Trophoblast cell (in vitro differentiated cells and primary cell): ENCODE measurements around the gene HABP4.

Source experiments
- DNase-seq, 2 donors: peaks; one replicate each; pipeline ENCODE4 v3.0.0-alpha.2; 2016
- H2AFZ ChIP-seq: 2 replicates; pipeline ENCODE4 v1.6.1; 2013; ENCODE audit warnings: low read length, moderate library complexity, mild to moderate bottlenecking; ENCODE audit not compliant: insufficient read depth, poor library complexity
- H2AK5ac ChIP-seq: 2 replicates; pipeline ENCODE4 v1.6.1; 2013; ENCODE audit warnings: mild to moderate bottlenecking, low read length
- H2BK120ac ChIP-seq: 2 replicates; pipeline ENCODE4 v1.6.1; 2013; ENCODE audit warnings: low read length, mild to moderate bottlenecking, moderate library complexity; ENCODE audit not compliant: insufficient read depth, poor library complexity
- H2BK12ac ChIP-seq: 2 replicates; pipeline ENCODE4 v1.6.1; 2013; ENCODE audit warnings: mild to moderate bottlenecking, low read length, moderate library complexity
- H2BK5ac ChIP-seq: 2 replicates; pipeline ENCODE4 v1.6.1; 2013; ENCODE audit warnings: low read length, low read depth, moderate library complexity, mild to moderate bottlenecking; ENCODE audit not compliant: poor library complexity
- H3K14ac ChIP-seq: 2 replicates; pipeline ENCODE4 v1.6.1; 2013; ENCODE audit warnings: mild to moderate bottlenecking, low read length
- H3K18ac ChIP-seq: 2 replicates; pipeline ENCODE4 v1.6.1; 2013; ENCODE audit warnings: mild to moderate bottlenecking, low read length
- H3K23ac ChIP-seq: 2 replicates; pipeline ENCODE4 v1.6.1; 2013; ENCODE audit warnings: low read length
- H3K27ac ChIP-seq: 2 replicates; pipeline ENCODE4 v1.5.1; 2013; ENCODE audit warnings: low read depth, mild to moderate bottlenecking, inconsistent platforms, low read length, moderate library complexity
- H3K27me3 ChIP-seq: 2 replicates; pipeline ENCODE4 v1.6.1; 2013; ENCODE audit warnings: inconsistent platforms, mild to moderate bottlenecking, low read length, moderate library complexity; ENCODE audit not compliant: insufficient read depth
- H3K36me3 ChIP-seq, 2 experiments: 1 replicate in 1 of 2; 2 replicates in 1 of 2; pipeline ENCODE4 v1.6.1; 2013; ENCODE audit warnings: low read length in 2 of 2, mild to moderate bottlenecking in 2 of 2, moderate library complexity in 1 of 2; ENCODE audit not compliant: insufficient read depth in 2 of 2, control insufficient read depth in 1 of 2
- H3K4ac ChIP-seq: 2 replicates; pipeline ENCODE4 v1.6.1; 2013; ENCODE audit warnings: low read depth, mild to moderate bottlenecking, low read length, moderate library complexity
- H3K4me1 ChIP-seq, 2 experiments: 1 replicate in 1 of 2; 2 replicates in 1 of 2; pipeline ENCODE4 v1.6.1; 2013; ENCODE audit warnings: low read length in 2 of 2, mild to moderate bottlenecking in 2 of 2, moderate library complexity in 1 of 2; ENCODE audit not compliant: insufficient read depth in 2 of 2, control insufficient read depth in 1 of 2
- H3K4me2 ChIP-seq: 2 replicates; pipeline ENCODE4 v1.6.1; 2013; ENCODE audit warnings: inconsistent platforms, mild to moderate bottlenecking, low read length, moderate library complexity
- H3K4me3 ChIP-seq: 2 replicates; pipeline ENCODE4 v1.5.1; 2013; ENCODE audit warnings: mild to moderate bottlenecking, low read depth, low read length, inconsistent platforms
- H3K79me1 ChIP-seq: one replicate; pipeline ENCODE4 v1.6.1; 2013; ENCODE audit warnings: low read length
- H3K79me2 ChIP-seq: 2 replicates; pipeline ENCODE4 v1.6.1; 2013; ENCODE audit warnings: low read length, mild to moderate bottlenecking; ENCODE audit not compliant: control insufficient read depth, insufficient read depth, poor library complexity
- H3K9ac ChIP-seq: 2 replicates; pipeline ENCODE4 v1.6.1; 2013; ENCODE audit warnings: mild to moderate bottlenecking, low read length
- H3K9me3 ChIP-seq: 2 replicates; pipeline ENCODE4 v1.6.1; 2013; ENCODE audit warnings: low read depth, mild to moderate bottlenecking, control low read depth, inconsistent platforms, low read length; ENCODE audit not compliant: insufficient read depth
- H4K12ac ChIP-seq: 2 replicates; pipeline ENCODE4 v1.6.1; 2013; ENCODE audit warnings: low read depth, mild to moderate bottlenecking, low read length, moderate library complexity
- H4K8ac ChIP-seq: 2 replicates; pipeline ENCODE4 v1.6.1; 2013; ENCODE audit warnings: low read depth, mild to moderate bottlenecking, low read length, moderate library complexity
- H4K91ac ChIP-seq: one replicate; pipeline ENCODE4 v1.6.1; 2013; ENCODE audit warnings: low read depth, mild to moderate bottlenecking, low read length, moderate library complexity
- WGBS: extraction: QIAGEN DNeasy Blood & Tissue Kit; methylation state at CpG from one replicate; pipeline ENCODE4 v1.1.7; 2013; ENCODE audit warnings: missing lambda C conversion rate; ENCODE audit not compliant: insufficient read length, insufficient coverage; ENCODE audit errors: extremely low coverage; 5-methylcytosine and 5-hydroxymethylcytosine counted together

The HABP4 gene

GRCh38 chr9:96523374-96523773, 73.4 kb downstream of the HABP4 start:
- H3K9me3 ChIP-seq = no peaks in the 10 kb centered on the region
- no peak overlapping the region for H2AK5ac ChIP-seq
- H3K79me2 ChIP-seq = no peaks in the 10 kb centered on the region
- no peak overlapping the region for H3K23ac ChIP-seq
- H3K79me1 ChIP-seq = no peaks in the 10 kb centered on the region
- H4K91ac ChIP-seq = no peak overlapping the region
- no peak overlapping the region for H3K4ac ChIP-seq
- no peak overlapping the region for H3K14ac ChIP-seq
- H3K4me3 ChIP-seq = peak overlapping the region; percentile 30
- no peak overlapping the region for H3K4me2 ChIP-seq
- H2BK120ac ChIP-seq = no peak overlapping the region
- no peak overlapping the region for H2BK12ac ChIP-seq
- H3K27ac ChIP-seq = no peak overlapping the region
- DNase-seq = no peak
- no peak overlapping the region for H2BK5ac ChIP-seq
- H4K8ac ChIP-seq = no peak overlapping the region
- H3K27me3 ChIP-seq = no peaks in the 10 kb centered on the region
- no peak overlapping the region for H4K12ac ChIP-seq
- no peaks in the 10 kb centered on the region for H3K4me1 ChIP-seq
- H3K9ac ChIP-seq = no peak overlapping the region
- H3K36me3 ChIP-seq = peaks cover 6 to 11% of the 10 kb centered on the region in 2 experiments
- H3K18ac ChIP-seq = no peak overlapping the region
- no peak overlapping the region for H2AFZ ChIP-seq
- no CpG with 5 or more reads among the region's 7 CpGs for whole genome bisulfite sequencing

DNA sequence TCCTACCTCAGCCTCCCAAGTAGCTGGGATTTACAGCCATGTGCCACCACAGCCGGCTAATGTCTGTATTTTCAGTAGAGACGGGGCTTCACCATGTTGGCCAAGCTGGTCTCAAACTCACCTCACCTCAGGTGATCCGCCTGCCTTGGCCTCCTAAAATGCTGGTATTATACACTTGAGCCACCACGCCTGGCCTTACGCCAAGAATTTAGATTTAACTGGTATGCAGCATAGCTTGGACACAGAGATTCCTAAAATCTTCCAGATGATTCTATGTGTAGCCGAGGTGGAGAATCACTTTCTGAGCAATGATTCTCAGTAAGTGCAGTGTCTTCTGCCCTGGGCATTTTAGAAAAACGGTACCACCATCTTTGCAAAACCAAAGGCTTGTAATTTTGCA, 74.1 kb downstream of the HABP4 start:
- no CpG with 5 or more reads among the region's 7 CpGs for WGBS
- DNase-seq = peak; percentile 98 to 99
- no peak overlapping the region for H4K8ac ChIP-seq

GRCh38 chr9:96524764-96525163, 74.8 kb downstream of the HABP4 start:
- Histone ChIP-seq H3K9me3 (no peaks in the 10 kb centered on the region), H4K12ac (no peak overlapping the region), H2AFZ (no peak overlapping the region), H3K9ac (no peak overlapping the region), H3K27me3 (no peaks in the 10 kb centered on the region), H3K4me2 (no peak overlapping the region), H2BK120ac (no peak overlapping the region), H2BK12ac (no peak overlapping the region), H3K79me1 (no peaks in the 10 kb centered on the region), H3K23ac (no peak overlapping the region), H3K4me3 (no peak overlapping the region), H4K91ac (no peak overlapping the region), H3K79me2 (no peaks in the 10 kb centered on the region), H3K27ac (no peak overlapping the region), H4K8ac (no peak overlapping the region), H3K36me3 (peaks cover 6 to 11% of the 10 kb centered on the region in 2 experiments), H3K18ac (no peak overlapping the region), H3K4me1 (no peaks in the 10 kb centered on the region), H3K14ac (no peak overlapping the region), H2BK5ac (no peak overlapping the region), H2AK5ac (no peak overlapping the region), H3K4ac (no peak overlapping the region)
- DNase-seq = no peak
- no CpG with 5 or more reads among the region's 2 CpGs for WGBS

More for the DNA sequence above, 74.1 kb downstream of the HABP4 start:
- Histone ChIP-seq H2BK5ac (no peak overlapping the region), H3K4ac (no peak overlapping the region), H3K18ac (no peak overlapping the region), H2AK5ac (no peak overlapping the region), H2BK120ac (no peak overlapping the region), H3K36me3 (peaks cover 6 to 11% of the 10 kb centered on the region in 2 experiments), H3K9ac (no peak overlapping the region), H3K27ac (no peak overlapping the region), H3K4me2 (no peak overlapping the region), H3K79me1 (no peaks in the 10 kb centered on the region), H4K91ac (no peak overlapping the region), H3K23ac (no peak overlapping the region), H2BK12ac (no peak overlapping the region), H3K4me3 (no peak overlapping the region), H4K12ac (no peak overlapping the region), H2AFZ (no peak overlapping the region), H3K27me3 (no peaks in the 10 kb centered on the region), H3K9me3 (no peaks in the 10 kb centered on the region), H3K79me2 (no peaks in the 10 kb centered on the region), H3K4me1 (no peaks in the 10 kb centered on the region), H3K14ac (no peak overlapping the region)

DNA sequence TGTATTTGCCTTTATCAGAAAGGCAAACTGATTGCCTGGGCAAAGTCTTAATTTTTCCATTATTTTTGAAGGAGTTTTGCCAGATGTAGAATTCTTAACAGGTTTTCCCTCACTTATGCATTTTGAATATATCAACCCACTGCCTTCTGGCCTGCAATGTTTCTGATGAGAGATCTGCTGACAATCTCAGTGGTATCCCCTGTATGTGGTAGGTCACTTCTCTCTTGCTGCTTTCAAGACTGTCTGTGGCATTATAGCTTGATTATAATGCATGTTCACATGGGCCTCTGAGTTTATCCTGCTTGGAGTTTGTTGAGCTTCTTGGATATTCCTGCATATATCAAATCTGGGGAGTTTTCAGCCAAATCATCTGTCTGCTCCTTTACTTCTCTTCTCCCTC, 82.2 kb downstream of the HABP4 start:
- no peaks in the 10 kb centered on the region for H3K9me3 ChIP-seq
- no peak overlapping the region for H3K4me3 ChIP-seq
- no peak overlapping the region for H3K18ac ChIP-seq
- no peaks in the 10 kb centered on the region for H3K79me2 ChIP-seq
- no peak overlapping the region for H3K4ac ChIP-seq
- no peak overlapping the region for H2AK5ac ChIP-seq
- H2BK5ac ChIP-seq = no peak overlapping the region
- H3K27me3 ChIP-seq = no peaks in the 10 kb centered on the region
- H3K4me1 ChIP-seq = no peaks in the 10 kb centered on the region
- no peak overlapping the region for H3K14ac ChIP-seq
- no peaks in the 10 kb centered on the region for H3K79me1 ChIP-seq
- no peak for DNase-seq
- no peak overlapping the region for H3K27ac ChIP-seq
- H3K4me2 ChIP-seq = no peak overlapping the region
- no peak overlapping the region for H3K23ac ChIP-seq
- H4K12ac ChIP-seq = no peak overlapping the region
- H3K9ac ChIP-seq = no peak overlapping the region
- no peak overlapping the region for H4K91ac ChIP-seq
- no peak overlapping the region for H2BK12ac ChIP-seq
- peaks cover 2 to 10% of the 10 kb centered on the region in 2 experiments for H3K36me3 ChIP-seq
- no peak overlapping the region for H2BK120ac ChIP-seq
- no peak overlapping the region for H4K8ac ChIP-seq
- H2AFZ ChIP-seq = no peak overlapping the region
